Measurements from ENCODE around the gene ZC3H10. TPM values are rescaled to one million over a fixed set of nuclear protein-coding genes. Genes with fewer than 3 reads are reported as not detected.

ZC3H10 gene
- total and polyA plus RNA-seq, 2 donors (not counting 3 experiments of a cell fraction or from before 2014, with no cell fraction given), result 2.6 to 10.1 TPM

DNA sequence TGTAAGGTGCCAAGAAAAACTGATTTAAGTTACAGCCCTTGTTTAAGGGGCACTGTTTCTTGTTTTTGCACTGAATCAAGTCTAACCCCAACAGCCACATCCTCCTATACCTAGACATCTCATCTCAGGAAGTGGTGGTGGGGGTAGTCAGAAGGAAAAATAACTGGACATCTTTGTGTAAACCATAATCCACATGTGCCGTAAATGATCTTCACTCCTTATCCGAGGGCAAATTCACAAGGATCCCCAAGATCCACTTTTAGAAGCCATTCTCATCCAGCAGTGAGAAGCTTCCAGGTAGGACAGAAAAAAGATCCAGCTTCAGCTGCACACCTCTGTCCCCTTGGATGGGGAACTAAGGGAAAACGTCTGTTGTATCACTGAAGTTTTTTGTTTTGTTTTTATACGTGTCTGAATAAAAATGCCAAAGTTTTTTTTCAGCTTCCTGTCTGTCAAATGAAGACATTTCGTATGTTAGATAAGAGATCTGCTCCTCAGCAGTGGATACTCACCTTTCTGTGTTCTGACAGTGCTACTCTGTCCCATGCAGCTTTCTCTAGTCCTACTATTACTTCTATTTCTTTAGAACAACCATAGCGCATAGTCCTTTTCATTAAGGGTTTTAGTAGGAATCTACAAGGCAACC lies 14.9 kb upstream of the ZC3H10 start:
- Histone ChIP-seq H3K9ac (replicated peaks; ENCODE audit: extremely low read depth, insufficient read depth, low read length) (peak overlapping the region; percentile 35), H3K79me2 (ENCODE audit: control insufficient read depth, insufficient read depth, low read length) (peaks cover 35% of the 10 kb centered on the region), H3K27me3 (ENCODE audit: control insufficient read depth in 2 of 2, insufficient read depth in 2 of 2, low read length in 2 of 2) (peaks cover 0 to 6% of the 10 kb centered on the region in 2 experiments), H2AFZ (ENCODE audit: low read depth, low read length) (peak overlapping the region; percentile 75), H3K36me3 (ENCODE audit: control insufficient read depth in 2 of 2, extremely low read depth in 1 of 2, insufficient read depth in 2 of 2, low read length in 2 of 2) (peaks cover 6 to 7% of the 10 kb centered on the region in 2 experiments), H3K27ac (ENCODE audit: insufficient read depth, low read depth, low read length) (no peak overlapping the region), H3K9me1 (replicated peaks; ENCODE audit: control insufficient read depth, extremely low read depth, insufficient read depth, low read length) (no peaks in the 10 kb centered on the region), H3K4me2 (ENCODE audit: insufficient read depth, low read length) (peak overlapping the region; percentile 59), H3K4me1 (ENCODE audit: control insufficient read depth, extremely low read depth, insufficient read depth, low read length) (peaks cover 29% of the 10 kb centered on the region), H4K20me1 (replicated peaks; ENCODE audit: control insufficient read depth, extremely low read depth, insufficient read depth, low read length) (no peaks in the 10 kb centered on the region), H3K4me3 (replicated peaks in 1 of 3; ENCODE audit: insufficient read depth in 1 of 3, low read depth in 1 of 3, low read length in 3 of 3) (peak overlapping the region in 1 of 3 experiments; percentile 50), H3K9me3 (replicated peaks; ENCODE audit: control insufficient read depth, insufficient read depth, low read length) (no peaks in the 10 kb centered on the region)
- dilution Hi-C loops (cut with MboI; ENCODE audit: extremely low pct_ligation_motif_present, low sequenced_read_pairs) (no loop called here), intact Hi-C loops (cut with micrococcal nuclease) (no loop called here)
- POLR2A ChIA-PET, result interaction anchor here (1.2 to 3.3 kb wide), 4 partner anchors 13 to 106 kb away, joined by 4 to 37 read pairs (median 6); partner anchors contain the start of genes RPL41, SUOX and ZC3H10
- TF ChIP-seq EZH2 (IDR thresholded peaks at IDR 0.05; ENCODE audit: borderline replicate concordance, low read depth, low read length, severe bottlenecking) (no peak), GATA2 (IDR thresholded peaks at IDR 0.05; ENCODE audit: insufficient read depth, insufficient read length, low read depth, low read length) (no peak), POLR2A (IDR thresholded peaks at IDR 0.05; ENCODE audit: low read depth, low read length) (no peak), POLR2AphosphoS5 (IDR thresholded peaks at IDR 0.05; ENCODE audit: insufficient read depth, low read depth, low read length) (no peak)
- CTCF ChIA-PET, result interaction anchor here (0.9 to 5.3 kb wide), 7 partner anchors 15 to 363 kb away, joined by 3 to 59 read pairs (median 21); partner anchors contain the start of genes ERBB3 and ZC3H10
- DNase-seq (ENCODE audit: low read depth, low spot score), result no peak
- no TSS peak for BruUV-seq (replicated peaks)
- no peak for FAIRE-seq

GRCh38 chr12:56103823-56104108 lies 14.3 kb upstream of the ZC3H10 start:
- TSS peak; percentile 71 for BruUV-seq (replicated peaks)
- intact Hi-C loops (cut with micrococcal nuclease), result loop anchor here (1.0 to 2.0 kb wide), 6 partner anchors 13 to 365 kb away; partner anchors contain the start of gene RPL41
- H4K20me1 ChIP-seq (replicated peaks; ENCODE audit: control insufficient read depth, extremely low read depth, insufficient read depth, low read length), result no peaks in the 10 kb centered on the region

More at GRCh38 chr12:56103823-56104108, 14.3 kb upstream of the ZC3H10 start:
- H3K9ac ChIP-seq (replicated peaks; ENCODE audit: extremely low read depth, insufficient read depth, low read length), result peak overlapping the region; percentile 35
- peak overlapping the region; percentile 59 for H3K4me2 ChIP-seq (ENCODE audit: insufficient read depth, low read length)
- dilution Hi-C loops (cut with MboI; ENCODE audit: extremely low pct_ligation_motif_present, low sequenced_read_pairs), result no loop called here
- H3K27ac ChIP-seq (ENCODE audit: insufficient read depth, low read depth, low read length), result no peak overlapping the region
- no peak for FAIRE-seq
- peak overlapping the region; percentile 75 for H2AFZ ChIP-seq (ENCODE audit: low read depth, low read length)
- H3K36me3 ChIP-seq (ENCODE audit: control insufficient read depth in 2 of 2, extremely low read depth in 1 of 2, insufficient read depth in 2 of 2, low read length in 2 of 2), result peaks cover 7 to 9% of the 10 kb centered on the region in 2 experiments
- ChIA-PET CTCF (interaction anchor here (0.6 to 5.3 kb wide), 17 partner anchors 9 to 364 kb away, joined by 3 to 59 read pairs (median 5); partner anchors contain the start of genes ERBB3, RAB5B, SMARCC2 and SUOX), POLR2A (interaction anchor here (0.5 to 3.3 kb wide), 13 partner anchors 9 to 143 kb away, joined by 3 to 37 read pairs (median 4); partner anchors contain the start of genes ESYT1, RAB5B, RPL41 and SMARCC2)
- H3K9me1 ChIP-seq (replicated peaks; ENCODE audit: control insufficient read depth, extremely low read depth, insufficient read depth, low read length), result no peaks in the 10 kb centered on the region
- H3K79me2 ChIP-seq (ENCODE audit: control insufficient read depth, insufficient read depth, low read length), result peaks cover 35% of the 10 kb centered on the region
- H3K9me3 ChIP-seq (replicated peaks; ENCODE audit: control insufficient read depth, insufficient read depth, low read length), result no peaks in the 10 kb centered on the region
- DNase-seq (ENCODE audit: low read depth, low spot score), result no peak
- H3K4me1 ChIP-seq (ENCODE audit: control insufficient read depth, extremely low read depth, insufficient read depth, low read length), result peaks cover 25% of the 10 kb centered on the region
- TF ChIP-seq JUN (IDR thresholded peaks at IDR 0.05; ENCODE audit: borderline replicate concordance, insufficient read depth, insufficient read length, low read depth), result no peak
- TF ChIP-seq MYC (IDR thresholded peaks at IDR 0.05; ENCODE audit: low read depth, low read length), result no peak
- TF ChIP-seq POLR2AphosphoS5 (IDR thresholded peaks at IDR 0.05; ENCODE audit: insufficient read depth, low read depth, low read length), result no peak
- no peak for TF ChIP-seq GATA2 (IDR thresholded peaks at IDR 0.05; ENCODE audit: insufficient read depth, insufficient read length, low read depth, low read length)
- no peak for TF ChIP-seq EZH2 (IDR thresholded peaks at IDR 0.05; ENCODE audit: borderline replicate concordance, low read depth, low read length, severe bottlenecking)
- H3K27me3 ChIP-seq (ENCODE audit: control insufficient read depth in 2 of 2, insufficient read depth in 2 of 2, low read length in 2 of 2), result peaks cover 0 to 6% of the 10 kb centered on the region in 2 experiments
- peak overlapping the region; percentile 25 to 62 (median 50) for H3K4me3 ChIP-seq (replicated peaks in 1 of 3; ENCODE audit: insufficient read depth in 1 of 3, low read depth in 1 of 3, low read length in 3 of 3)

All from endothelial cell of umbilical vein (primary cell).